GM21381 (cell line): ENCODE results near the gene DNAJC21.
A peak's percentile ranks its signal among the peaks of the same experiment; 100 is the strongest.

Source experiments
- ATAC-seq: cut with Tn5 transposase; IDR thresholded peaks from one replicate; pipeline ENCODE4 v1.9.1; 2021; ENCODE audit warnings: mild to moderate bottlenecking, moderate library complexity; ENCODE audit not compliant: unreplicated experiment

Gene DNAJC21

GRCh38 chr5:34976347-34976746 is 47.0 kb downstream of the DNAJC21 start:
- no peak for ATAC-seq

- ATAC-seq, result peak; percentile 94
Measured at GRCh38 chr5:34977934-34978613, 48.7 kb downstream of the DNAJC21 start.

GRCh38 chr5:34978681-34979080 is 49.3 kb downstream of the DNAJC21 start:
- ATAC-seq, result peak; percentile 56

- no peak for ATAC-seq
Measured at GRCh38 chr5:34982823-34983222, 53.5 kb downstream of the DNAJC21 start.

GRCh38 chr5:34986965-34987364 is 57.6 kb downstream of the DNAJC21 start:
- ATAC-seq, result no peak

- no peak for ATAC-seq
Measured at GRCh38 chr5:34991486-34992238, 62.3 kb downstream of the DNAJC21 start.

- no peak for ATAC-seq
Measured at GRCh38 chr5:34993951-34994350, 64.6 kb downstream of the DNAJC21 start.

- ATAC-seq, result no peak
Measured at GRCh38 chr5:34996261-34996660, 66.9 kb downstream of the DNAJC21 start.

- ATAC-seq, result no peak
Measured at GRCh38 chr5:34998058-34998789, 68.9 kb downstream of the DNAJC21 start.

GRCh38 chr5:35001842-35002241 is 72.5 kb downstream of the DNAJC21 start:
- ATAC-seq, result no peak

- no peak for ATAC-seq
Measured at GRCh38 chr5:35002459-35002858, 73.1 kb downstream of the DNAJC21 start.

GRCh38 chr5:35003018-35003957 is 73.9 kb downstream of the DNAJC21 start:
- ATAC-seq, result peak; percentile 79

GRCh38 chr5:35004200-35004599 is 74.8 kb downstream of the DNAJC21 start:
- ATAC-seq, result no peak

GRCh38 chr5:35004771-35005170 is 75.4 kb downstream of the DNAJC21 start:
- ATAC-seq, result no peak
